ENCODE data around the gene AP5Z1.
"Not testable (repeated sequence)": the region's sequence is repeated elsewhere in the genome, so short reads cannot be mapped to it uniquely, and the experiment has no call there.

Gene AP5Z1

DNA sequence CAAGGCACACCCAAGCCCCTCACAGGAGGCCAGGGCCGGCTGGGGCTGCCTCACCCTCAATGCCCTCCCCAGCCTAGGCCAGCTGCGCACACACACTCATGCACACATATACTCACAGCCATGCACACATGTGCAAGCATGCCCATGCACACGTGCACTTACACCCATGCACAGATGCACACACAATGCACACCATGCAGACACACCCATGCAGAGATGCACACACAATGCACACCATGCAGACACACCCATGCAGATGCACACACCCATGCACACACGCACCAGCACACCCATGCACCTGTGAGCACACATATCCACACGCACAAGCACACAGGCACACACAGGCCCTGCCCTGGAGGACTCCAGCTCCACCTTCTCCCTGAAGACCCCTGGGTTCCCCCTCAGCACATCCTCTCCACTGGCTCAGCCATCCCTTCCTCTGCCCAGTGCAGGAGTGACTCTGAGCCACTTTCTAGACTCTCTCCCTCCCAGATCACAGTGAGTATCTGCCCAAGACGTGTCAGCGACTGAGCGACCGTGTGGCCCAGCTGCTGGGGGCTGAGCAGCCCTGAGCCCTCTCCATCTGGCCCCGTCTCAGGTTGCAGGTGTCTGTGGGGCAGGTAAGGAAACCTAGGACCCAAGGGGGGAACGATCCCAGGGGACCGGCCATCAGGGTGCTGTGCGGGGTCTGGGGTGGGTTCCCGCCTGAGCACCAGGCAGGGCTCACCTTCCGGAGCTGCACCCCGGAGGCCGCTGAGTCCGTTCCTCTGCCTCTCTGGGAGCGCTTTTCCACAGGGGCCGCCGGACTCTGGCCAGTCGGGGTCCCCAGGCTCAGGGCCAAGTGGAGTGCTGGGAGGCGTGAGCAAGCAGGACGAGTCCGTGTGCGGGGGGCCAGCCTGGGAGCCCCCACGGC, 25.8 kb downstream of the AP5Z1 start:
- no peak overlapping the region for H3K4me3 ChIP-seq (ENCODE audit: low read depth, low read length)

GRCh38 chr7:4801839-4802231, 26.4 kb downstream of the AP5Z1 start:
- H3K4me3 ChIP-seq (ENCODE audit: low read depth, low read length) = no peak overlapping the region

GRCh38 chr7:4802577-4802976, 27.2 kb downstream of the AP5Z1 start:
- not testable (repeated sequence) for H3K4me3 ChIP-seq (ENCODE audit: low read depth, low read length)

- no peak overlapping the region for H3K4me3 ChIP-seq (ENCODE audit: low read depth, low read length)
These were observed 28.2 kb downstream of the AP5Z1 start for GRCh38 chr7:4803397-4804241.

DNA sequence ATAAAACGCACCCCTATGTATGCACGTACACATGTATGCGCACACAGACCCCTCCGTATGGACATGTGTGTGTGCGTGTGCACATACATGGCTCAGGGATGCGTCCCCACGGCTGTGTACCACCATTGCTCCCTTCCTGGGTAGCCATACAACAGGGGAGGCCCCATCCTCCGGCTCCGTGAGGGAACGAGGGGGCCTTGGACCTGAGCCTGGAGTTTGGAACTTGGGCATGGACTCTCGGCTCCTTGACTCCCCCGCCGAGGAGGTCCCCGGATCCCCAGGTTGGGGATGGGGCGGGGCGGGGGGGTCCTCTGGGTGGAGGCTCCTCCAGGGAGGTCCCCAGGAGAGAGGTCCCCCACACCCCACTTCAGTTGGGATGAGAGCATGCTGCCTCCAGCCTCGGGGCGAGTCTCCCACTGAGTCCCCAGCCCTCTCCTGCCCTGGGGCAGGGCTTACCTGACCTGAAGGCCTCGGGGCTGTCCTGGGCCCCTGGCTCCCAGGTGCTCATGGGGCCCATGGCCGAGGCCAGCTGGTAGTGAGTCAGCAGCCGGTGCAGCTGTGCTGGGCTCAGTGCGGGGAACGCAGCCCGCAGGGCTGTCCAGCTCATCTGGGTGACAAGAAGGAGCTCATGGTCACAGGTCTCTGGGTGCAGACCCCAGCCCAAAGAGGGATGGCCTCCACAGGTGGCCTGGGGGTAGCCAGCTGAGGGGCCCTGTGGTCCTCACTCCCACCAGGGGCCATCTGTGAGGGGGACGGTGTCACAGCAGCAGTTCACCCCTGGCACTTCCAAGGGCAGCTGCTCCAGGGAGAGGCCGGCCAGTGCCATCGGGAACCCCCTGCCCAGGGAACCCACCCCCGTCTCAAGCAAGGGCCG, 29.9 kb downstream of the AP5Z1 start:
- H3K4me3 ChIP-seq (ENCODE audit: low read depth, low read length) = no peak overlapping the region

DNA sequence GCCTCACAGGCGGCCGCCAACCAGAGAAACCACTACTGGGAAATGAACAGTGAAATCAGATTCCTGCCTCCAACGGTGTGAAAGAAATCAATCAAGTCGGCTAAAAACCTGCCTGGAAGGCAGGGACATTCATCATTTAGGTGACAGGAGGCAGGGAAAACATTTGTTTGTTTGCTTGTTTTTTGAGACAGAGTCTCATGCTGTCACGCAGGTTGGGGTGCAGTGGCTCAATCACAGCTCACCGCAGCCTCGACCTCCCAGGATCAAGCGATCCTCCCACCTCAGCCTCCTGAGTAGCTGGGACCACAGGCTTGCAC, 30.5 kb downstream of the AP5Z1 start:
- H3K4me3 ChIP-seq (ENCODE audit: low read depth, low read length) = no peak overlapping the region

GRCh38 chr7:4806983-4807597, 31.7 kb downstream of the AP5Z1 start:
- no peak overlapping the region for H3K4me3 ChIP-seq (ENCODE audit: low read depth, low read length)

- H3K4me3 ChIP-seq (ENCODE audit: low read depth, low read length) = no peak overlapping the region
These were observed 32.2 kb downstream of the AP5Z1 start for GRCh38 chr7:4807598-4808016.

GRCh38 chr7:4808026-4808425, 32.6 kb downstream of the AP5Z1 start:
- H3K4me3 ChIP-seq (ENCODE audit: low read depth, low read length) = no peak overlapping the region

DNA sequence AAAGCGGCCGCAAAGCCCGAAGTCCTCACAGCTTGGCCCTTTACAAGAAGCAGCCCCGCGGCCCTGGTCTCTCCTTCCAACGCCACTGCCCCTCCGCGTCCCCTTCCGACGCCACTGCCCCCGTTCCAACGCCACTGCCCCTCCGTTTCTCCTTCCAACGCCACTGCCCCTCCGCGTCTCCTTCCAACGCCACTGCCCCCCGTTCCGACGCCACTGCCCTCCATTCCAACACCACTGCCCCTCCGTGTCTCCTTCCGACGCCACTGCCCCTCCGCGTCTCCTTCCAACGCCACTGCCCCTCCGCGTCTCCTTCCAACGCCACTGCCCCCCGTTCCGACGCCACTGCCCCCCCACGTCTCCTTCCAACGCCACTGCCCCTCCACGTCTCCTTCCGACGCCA, 33.1 kb downstream of the AP5Z1 start:
- no peak overlapping the region for H3K4me3 ChIP-seq (ENCODE audit: low read depth, low read length)

DNA sequence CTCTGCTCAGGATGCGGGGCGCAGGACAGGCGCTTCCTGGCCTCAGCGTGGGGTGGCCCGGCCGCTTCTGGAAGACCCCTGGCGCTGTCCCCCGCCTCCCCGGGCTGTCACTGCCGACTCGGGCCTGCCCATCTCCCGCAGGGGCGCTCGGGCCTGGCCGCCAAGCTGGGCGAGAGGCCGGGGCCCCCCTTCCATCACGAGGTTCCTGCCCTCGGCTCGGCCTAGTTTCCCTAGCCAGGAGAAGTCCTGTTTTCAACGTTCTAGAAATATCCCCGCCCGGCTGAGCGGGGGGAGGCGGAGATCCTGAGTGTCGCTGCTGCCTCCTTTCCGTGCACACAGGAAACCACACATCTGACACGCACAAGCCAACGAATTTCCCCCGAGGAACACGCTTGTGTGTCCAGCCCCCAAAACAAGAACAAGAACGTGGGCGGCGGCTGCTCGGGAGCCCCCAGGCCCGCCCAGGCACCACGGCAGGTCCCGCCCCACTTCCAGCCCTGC, 33.7 kb downstream of the AP5Z1 start:
- H3K4me3 ChIP-seq (ENCODE audit: low read depth, low read length) = no peak overlapping the region

- H3K4me3 ChIP-seq (ENCODE audit: low read depth, low read length) = no peak overlapping the region
These were observed 34.2 kb downstream of the AP5Z1 start for GRCh38 chr7:4809666-4810065.

DNA sequence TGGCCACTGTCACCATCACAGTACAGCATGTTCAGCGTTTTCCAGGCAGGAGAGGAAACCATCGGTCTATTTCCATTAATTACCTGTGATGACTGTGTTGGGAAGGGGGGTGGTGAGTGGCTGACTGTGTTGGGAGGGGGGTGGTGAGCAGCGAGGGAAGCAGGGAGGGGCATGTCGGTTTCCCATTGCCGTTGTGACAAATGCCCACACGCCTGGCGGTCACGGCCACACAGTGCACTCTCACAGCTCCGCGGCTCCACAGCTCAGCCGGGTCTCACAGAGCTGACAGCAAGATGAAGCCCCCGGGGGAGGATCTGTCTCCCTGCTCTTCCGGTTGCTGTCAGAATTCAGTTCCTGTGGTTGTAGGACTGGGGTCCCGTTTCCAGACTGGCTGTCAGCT, 39.0 kb downstream of the AP5Z1 start:
- H3K4me3 ChIP-seq (ENCODE audit: low read depth, low read length) = no peak overlapping the region

- no peak overlapping the region for H3K4me3 ChIP-seq (ENCODE audit: low read depth, low read length)
These were observed 39.7 kb downstream of the AP5Z1 start for GRCh38 chr7:4815121-4815520.

- H3K4me3 ChIP-seq (ENCODE audit: low read depth, low read length) = no peak overlapping the region
These were observed 40.4 kb downstream of the AP5Z1 start for GRCh38 chr7:4815609-4816418.

GRCh38 chr7:4816419-4817080, 41.1 kb downstream of the AP5Z1 start:
- no peak overlapping the region for H3K4me3 ChIP-seq (ENCODE audit: low read depth, low read length)

DNA sequence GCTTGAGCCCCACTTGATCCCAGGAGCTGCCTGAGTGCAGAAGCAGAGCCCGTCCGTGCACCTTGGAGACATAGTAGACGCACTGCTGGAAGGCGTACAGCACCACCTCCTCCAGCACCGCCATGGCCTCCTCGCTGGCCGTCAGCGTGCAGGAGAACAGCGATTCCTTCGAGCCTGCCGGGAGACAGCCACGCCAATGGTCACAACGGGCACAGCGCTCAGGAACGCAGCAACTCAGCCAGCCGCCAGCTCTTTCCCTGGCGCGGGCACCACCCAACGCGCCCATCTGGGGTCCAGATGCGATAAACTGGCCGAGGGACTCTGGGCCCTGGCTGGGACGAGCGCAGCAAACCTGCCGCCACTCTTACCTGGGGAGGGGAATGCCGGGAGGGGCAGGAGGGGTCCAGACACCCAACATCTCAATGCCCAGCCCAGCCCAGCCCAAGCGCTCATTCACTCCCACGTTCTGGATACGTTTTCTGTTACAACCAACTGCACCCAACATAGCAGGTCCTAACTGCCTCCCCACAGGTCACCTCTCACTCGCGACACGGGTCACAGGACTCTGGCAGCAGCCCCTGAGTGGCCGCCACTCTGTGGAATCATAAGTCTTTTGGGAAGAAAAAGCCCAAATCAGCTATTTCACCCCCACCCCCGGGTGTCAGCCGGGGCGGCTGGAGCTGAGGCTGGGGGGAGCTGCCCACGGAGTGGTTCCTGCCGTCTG, 41.9 kb downstream of the AP5Z1 start:
- H3K4me3 ChIP-seq (ENCODE audit: low read depth, low read length) = no peak overlapping the region

- H3K4me3 ChIP-seq (ENCODE audit: low read depth, low read length) = no peak overlapping the region
These were observed 42.8 kb downstream of the AP5Z1 start for GRCh38 chr7:4818000-4818794.

Measured in iPS-11a (cell line).